NT2/D1 (cell line): ENCODE data around the gene SEMA6B.

Experiments used
- SUZ12 ChIP-seq: IDR thresholded peaks from 2 replicates; pipeline ENCODE4 v1.6.1; 2011; ENCODE audit not compliant: insufficient read length, insufficient read depth; ENCODE audit errors: extremely low read depth
- YY1 ChIP-seq: IDR thresholded peaks from 2 replicates; pipeline ENCODE4 v1.6.1; 2011; ENCODE audit not compliant: insufficient read length, insufficient read depth
- ZNF274 ChIP-seq: IDR thresholded peaks from 2 replicates; pipeline ENCODE4 v1.6.1; 2011; ENCODE audit warnings: mild to moderate bottlenecking, low read depth, low read length

DNA sequence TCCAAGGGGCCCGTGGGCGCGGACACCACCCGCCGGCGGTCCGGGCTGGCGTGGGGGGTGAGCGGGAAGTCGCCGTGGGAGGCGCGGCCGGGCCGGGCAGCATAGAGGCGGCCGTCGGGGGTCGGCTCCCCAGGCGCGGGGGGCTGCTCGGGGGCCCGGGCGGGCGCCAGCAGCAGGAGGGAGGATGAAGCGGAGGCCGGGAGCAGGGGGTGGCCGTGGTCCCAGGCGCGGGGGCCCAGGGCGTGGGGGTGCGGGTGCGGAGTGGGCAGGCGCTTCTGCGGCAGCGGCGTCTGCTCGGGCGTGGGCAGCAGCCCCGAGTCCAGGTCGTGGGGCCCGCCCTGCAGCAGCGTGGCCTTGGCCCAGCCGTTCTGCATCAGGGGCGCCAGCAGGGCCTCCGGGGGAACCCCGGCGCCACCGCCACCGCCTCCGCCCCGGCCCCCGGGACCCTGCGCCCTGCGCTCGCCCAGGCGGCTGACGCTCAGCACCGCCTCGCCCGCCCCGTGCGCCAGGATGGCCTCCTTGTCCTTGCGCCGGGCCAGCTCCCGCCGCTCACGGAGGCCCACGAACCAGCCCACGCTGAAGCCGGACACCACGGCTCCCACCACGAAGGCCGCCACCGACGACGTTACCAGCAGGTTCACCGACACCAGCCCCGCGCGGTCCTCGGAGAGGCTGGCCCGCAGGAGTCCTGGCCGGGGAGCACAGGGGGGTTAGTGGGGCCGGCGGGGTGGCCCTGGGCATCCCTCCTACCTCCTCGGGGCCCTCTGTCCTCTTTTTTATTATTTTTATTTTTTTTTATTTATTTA lies 15.4 kb downstream of the SEMA6B start:
- no peak for TF ChIP-seq ZNF274
- no peak for TF ChIP-seq YY1
- no peak for TF ChIP-seq SUZ12
